Lung (tissue), 12 donors: ENCODE results near the gene SLC30A7. TPM values are rescaled to one million over a fixed set of nuclear protein-coding genes. Genes with fewer than 3 reads are reported as not detected.

Experiments
- ATAC-seq: fragments of 200-7000 bp; cut with Tn5 transposase; one replicate; pipeline ENCODE4 v1.9.1; 2020; ENCODE audit warnings: moderate number of reproducible peaks; ENCODE audit not compliant: insufficient read depth, low FRiP score
- DNase-seq, 3 donors: peaks; one replicate each; pipeline ENCODE4 v3.0.0-alpha.2; 2013 to 2017
- H3K27ac ChIP-seq, 2 donors: one replicate each; pipeline ENCODE4 v1.5.1; 2013; ENCODE audit warnings: mild to moderate bottlenecking in 2 of 2, moderate library complexity in 2 of 2, control low read depth in 1 of 2, inconsistent platforms in 1 of 2, low read depth in 1 of 2, low read length in 1 of 2
- H3K27me3 ChIP-seq, 3 donors: one replicate each; pipeline ENCODE4 v1.5.1; 2013; ENCODE audit warnings: low read length in 2 of 3; ENCODE audit not compliant: control insufficient read depth in 3 of 3, insufficient read depth in 3 of 3
- H3K36me3 ChIP-seq, 4 donors: one replicate each; pipeline ENCODE4 v1.5.1; 2013; ENCODE audit warnings: low read length in 4 of 4, mild to moderate bottlenecking in 1 of 4, moderate library complexity in 1 of 4; ENCODE audit not compliant: control insufficient read depth in 4 of 4, insufficient read depth in 4 of 4
- H3K4me1 ChIP-seq, 5 donors: one replicate each; pipeline ENCODE4 v1.5.1; 2013; ENCODE audit warnings: low read length in 5 of 5, mild to moderate bottlenecking in 2 of 5, moderate library complexity in 1 of 5; ENCODE audit not compliant: control insufficient read depth in 5 of 5, insufficient read depth in 5 of 5
- H3K4me3 ChIP-seq: one replicate; pipeline ENCODE4 v1.5.1; 2013; ENCODE audit warnings: mild to moderate bottlenecking, control low read depth, moderate library complexity
- H3K9ac ChIP-seq, 2 donors: one replicate each; pipeline ENCODE4 v1.5.1; 2013; ENCODE audit warnings: low read length in 2 of 2, control low read depth in 1 of 2; ENCODE audit not compliant: insufficient read depth in 1 of 2
- H3K9me3 ChIP-seq, 4 donors: one replicate each; pipeline ENCODE4 v1.5.1; 2013; ENCODE audit warnings: low read length in 3 of 4, mild to moderate bottlenecking in 1 of 4, moderate library complexity in 1 of 4; ENCODE audit not compliant: control insufficient read depth in 4 of 4, insufficient read depth in 3 of 4
- WGBS, 2 donors: extraction: QIAGEN DNeasy Blood & Tissue Kit; methylation state at CpG; one replicate each; pipeline ENCODE4 v1.1.7; 2013; 5-methylcytosine and 5-hydroxymethylcytosine counted together
- polyA plus RNA-seq, 2 donors: library from polyadenylated mRNA; stranded (reverse); fragments of 200-250 nt; gene quantifications; one replicate each; pipeline ENCODE4 v1.2.1, GENCODE V29; 2013
- total RNA-seq, 2 donors: library from RNA; depleted of rRNA in 1 of 2; stranded (reverse); fragments of >200 nt in 1 of 2; gene quantifications; one replicate each; pipeline ENCODE4 v1.2.1, GENCODE V29; 2014 to 2021
- TF ChIP-seq, protein P1 (sequence below): IDR thresholded peaks from 2 replicates; pipeline ENCODE4 v1.5.1; 2012; ENCODE audit warnings: mild to moderate bottlenecking; ENCODE audit errors: control extremely low read depth, extremely low read depth
- donor health status: control.
- donor health status: control.
- donor health status: Bipolar disorder and iron deficiency.
- donor health status: healthy.
- donor health status: DM: yes; HTN: yes; CAD: no.

SLC30A7 gene
- total and polyA plus RNA-seq, 4 donors = 7.6 to 33.9 (median 19.6) TPM

DNA sequence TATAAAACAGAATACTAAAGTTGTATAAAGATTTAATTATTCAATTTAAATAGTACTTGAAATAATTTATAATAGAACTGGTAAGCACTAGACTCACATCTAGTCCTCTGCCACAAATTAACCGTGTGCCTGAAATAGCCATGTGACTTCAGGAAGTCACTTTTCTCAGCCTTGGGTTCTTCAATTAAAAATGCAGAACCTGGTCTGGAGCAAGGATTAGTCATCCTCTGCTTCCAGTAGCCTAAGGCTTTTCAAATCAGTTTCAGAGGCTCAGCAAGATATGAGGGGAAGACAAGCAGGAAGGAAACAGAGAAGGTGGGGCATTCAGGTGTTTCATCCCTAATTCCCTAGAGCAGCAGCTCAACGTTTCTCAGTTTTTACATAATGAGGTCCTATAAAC lies 106.7 kb downstream of the SLC30A7 start:
- H3K4me1 ChIP-seq = peaks cover 0 to 88% (median 30%) of the 10 kb centered on the region in 5 donors
- peak in 1 of 3 donors; percentile 7 for DNase-seq
- H3K27ac ChIP-seq = peak overlapping the region; percentile 63 to 77
- 5 to 26% methylated on average over 2 of the region's 2 CpGs for WGBS, 2 donors
- no peaks in the 10 kb centered on the region for H3K9me3 ChIP-seq
- H3K9ac ChIP-seq = no peak overlapping the region
- TF ChIP-seq, protein P1, sequence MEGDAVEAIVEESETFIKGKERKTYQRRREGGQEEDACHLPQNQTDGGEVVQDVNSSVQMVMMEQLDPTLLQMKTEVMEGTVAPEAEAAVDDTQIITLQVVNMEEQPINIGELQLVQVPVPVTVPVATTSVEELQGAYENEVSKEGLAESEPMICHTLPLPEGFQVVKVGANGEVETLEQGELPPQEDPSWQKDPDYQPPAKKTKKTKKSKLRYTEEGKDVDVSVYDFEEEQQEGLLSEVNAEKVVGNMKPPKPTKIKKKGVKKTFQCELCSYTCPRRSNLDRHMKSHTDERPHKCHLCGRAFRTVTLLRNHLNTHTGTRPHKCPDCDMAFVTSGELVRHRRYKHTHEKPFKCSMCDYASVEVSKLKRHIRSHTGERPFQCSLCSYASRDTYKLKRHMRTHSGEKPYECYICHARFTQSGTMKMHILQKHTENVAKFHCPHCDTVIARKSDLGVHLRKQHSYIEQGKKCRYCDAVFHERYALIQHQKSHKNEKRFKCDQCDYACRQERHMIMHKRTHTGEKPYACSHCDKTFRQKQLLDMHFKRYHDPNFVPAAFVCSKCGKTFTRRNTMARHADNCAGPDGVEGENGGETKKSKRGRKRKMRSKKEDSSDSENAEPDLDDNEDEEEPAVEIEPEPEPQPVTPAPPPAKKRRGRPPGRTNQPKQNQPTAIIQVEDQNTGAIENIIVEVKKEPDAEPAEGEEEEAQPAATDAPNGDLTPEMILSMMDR = no peak
- peak; percentile 50 for ATAC-seq
- H3K36me3 ChIP-seq = peaks cover 3 to 11% (median 8%) of the 10 kb centered on the region in 4 donors
- H3K27me3 ChIP-seq = no peaks in the 10 kb centered on the region
- no peak overlapping the region for H3K4me3 ChIP-seq

- no peak for ATAC-seq
- Histone ChIP-seq H3K27me3 (no peaks in the 10 kb centered on the region), H3K27ac (peak overlapping the region; percentile 77 to 83), H3K4me1 (peaks cover 0 to 84% (median 25%) of the 10 kb centered on the region in 5 donors), H3K4me3 (no peak overlapping the region), H3K36me3 (peaks cover 3 to 11% (median 7%) of the 10 kb centered on the region in 4 donors), H3K9me3 (no peaks in the 10 kb centered on the region), H3K9ac (peak overlapping the region in 1 of 2 donors; percentile 8)
- DNase-seq = peak in 1 of 3 donors; percentile 31
- TF ChIP-seq, protein P1 = no peak
- WGBS, 2 donors = 48 to 73% methylated on average over 1 of the region's 1 CpG
These were observed 107.2 kb downstream of the SLC30A7 start for GRCh38 chr1:101003012-101003650.

DNA sequence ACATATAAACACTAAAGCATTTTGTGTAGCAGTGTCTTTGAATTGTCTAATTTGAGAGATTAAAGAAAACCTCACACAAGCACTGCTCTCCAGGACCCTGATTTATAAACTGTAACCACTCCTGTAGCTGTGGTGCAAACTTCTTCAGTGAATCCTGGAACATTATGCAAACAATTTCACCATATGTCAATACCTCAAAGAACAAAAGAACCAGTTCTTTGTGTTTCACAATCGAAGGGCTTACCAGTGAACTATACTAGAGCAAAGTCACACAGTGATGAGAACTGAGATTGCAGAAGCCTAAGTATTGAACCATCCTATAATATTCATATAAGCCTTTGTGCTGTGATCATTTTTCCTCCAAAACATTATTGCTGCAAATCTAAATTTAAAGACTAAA lies 108.2 kb downstream of the SLC30A7 start:
- H3K9me3 ChIP-seq = no peaks in the 10 kb centered on the region
- DNase-seq (peak in 2 of 3 donors; percentile 65 to 69), ATAC-seq (peak; percentile 21)
- H3K9ac ChIP-seq = peak overlapping the region in 1 of 2 donors; percentile 52
- H3K4me3 ChIP-seq = no peak overlapping the region
- no peak overlapping the region for H3K27ac ChIP-seq
- H3K36me3 ChIP-seq = peaks cover 3 to 11% (median 7%) of the 10 kb centered on the region in 4 donors
- 6 to 27% methylated on average over 1 of the region's 1 CpG for WGBS, 2 donors
- no peaks in the 10 kb centered on the region for H3K27me3 ChIP-seq
- H3K4me1 ChIP-seq = peaks cover 0 to 75% (median 19%) of the 10 kb centered on the region in 5 donors
- TF ChIP-seq, protein P1 = no peak
